ENCODE data around the gene PIK3CD.

GRCh38 chr1:9612871-9613624 is 38.5 kb upstream of the PIK3CD start:
- no peak for TF ChIP-seq CTCF (IDR thresholded peaks at IDR 0.05; ENCODE audit: poor library complexity)
- TF ChIP-seq EZH2 (IDR thresholded peaks at IDR 0.05; ENCODE audit: borderline replicate concordance), result no peak
